ENCODE measurements around the gene TRPC4. TPM values are rescaled to one million over a fixed set of nuclear protein-coding genes. Genes with fewer than 3 reads are reported as not detected.
A peak's percentile ranks its signal among the peaks of the same experiment; 100 is the strongest.

The TRPC4 gene
- polyA plus RNA-seq, 1 experiment: 6.2 TPM

- ChIA-PET POLR2A (no interaction called here), CTCF (no interaction called here)
- H3K4me3 ChIP-seq (ENCODE audit: low read depth, low read length): no peak overlapping the region
- H3K36me3 ChIP-seq (ENCODE audit: control insufficient read depth, insufficient read depth, low read length): no peaks in the 10 kb centered on the region
- no peak for TF ChIP-seq CTCF (IDR thresholded peaks at IDR 0.05; ENCODE audit: insufficient read depth, low read depth, low read length)
- DNase-seq (ENCODE audit: low read depth): no peak
- no peaks in the 10 kb centered on the region for H3K27me3 ChIP-seq (ENCODE audit: control insufficient read depth, insufficient read depth, low read length)
These were observed 204.2 kb downstream of the TRPC4 start for GRCh38 chr13:37665420-37665819.

GRCh38 chr13:37663724-37664123, 205.8 kb downstream of the TRPC4 start:
- no peak overlapping the region for H3K4me3 ChIP-seq (ENCODE audit: low read depth, low read length)
- no peak for TF ChIP-seq CTCF (IDR thresholded peaks at IDR 0.05; ENCODE audit: insufficient read depth, low read depth, low read length)
- CTCF ChIA-PET: no interaction called here
- no peaks in the 10 kb centered on the region for H3K36me3 ChIP-seq (ENCODE audit: control insufficient read depth, insufficient read depth, low read length)
- no peaks in the 10 kb centered on the region for H3K27me3 ChIP-seq (ENCODE audit: control insufficient read depth, insufficient read depth, low read length)
- POLR2A ChIA-PET: no interaction called here
- DNase-seq (ENCODE audit: low read depth): no peak

- Histone ChIP-seq H3K27me3 (ENCODE audit: control insufficient read depth, insufficient read depth, low read length) (no peaks in the 10 kb centered on the region), H3K36me3 (ENCODE audit: control insufficient read depth, insufficient read depth, low read length) (no peaks in the 10 kb centered on the region), H3K4me3 (ENCODE audit: low read depth, low read length) (no peak overlapping the region)
- ChIA-PET CTCF (interaction anchor here (0.7 to 1.0 kb wide), 2 partner anchors 18 to 551 kb away, joined by 3 to 5 read pairs; no protein-coding TSS in a partner anchor), POLR2A (no interaction called here)
- TF ChIP-seq CTCF (IDR thresholded peaks at IDR 0.05; ENCODE audit: insufficient read depth, low read depth, low read length): no peak
- DNase-seq (ENCODE audit: low read depth): no peak
These were observed 206.9 kb downstream of the TRPC4 start for GRCh38 chr13:37662624-37663023.

- Histone ChIP-seq H3K4me3 (ENCODE audit: low read depth, low read length) (no peak overlapping the region), H3K27me3 (ENCODE audit: control insufficient read depth, insufficient read depth, low read length) (no peaks in the 10 kb centered on the region), H3K36me3 (ENCODE audit: control insufficient read depth, insufficient read depth, low read length) (no peaks in the 10 kb centered on the region)
- no peak for TF ChIP-seq CTCF (IDR thresholded peaks at IDR 0.05; ENCODE audit: insufficient read depth, low read depth, low read length)
- POLR2A ChIA-PET: interaction anchor here (0.6 kb wide), 1 partner anchor 25 kb away, joined by 3 read pairs; no protein-coding TSS in a partner anchor
- DNase-seq (ENCODE audit: low read depth): no peak
- CTCF ChIA-PET: no interaction called here
These were observed 211.6 kb downstream of the TRPC4 start for GRCh38 chr13:37657956-37658355.

GRCh38 chr13:37657134-37657533, 212.4 kb downstream of the TRPC4 start:
- no peaks in the 10 kb centered on the region for H3K36me3 ChIP-seq (ENCODE audit: control insufficient read depth, insufficient read depth, low read length)
- no peaks in the 10 kb centered on the region for H3K27me3 ChIP-seq (ENCODE audit: control insufficient read depth, insufficient read depth, low read length)
- no peak overlapping the region for H3K4me3 ChIP-seq (ENCODE audit: low read depth, low read length)
- no peak for TF ChIP-seq CTCF (IDR thresholded peaks at IDR 0.05; ENCODE audit: insufficient read depth, low read depth, low read length)
- ChIA-PET POLR2A (no interaction called here), CTCF (interaction anchor here (0.9 to 1.6 kb wide), 2 partner anchors 12 to 15 kb away, joined by 3 to 5 read pairs; no protein-coding TSS in a partner anchor)
- DNase-seq (ENCODE audit: low read depth): peak; percentile 24

All from BJ (cell line).